Erythroblast (primary cell): Measurements from ENCODE around the gene C1QTNF12.

ENCODE experiments used
- GATA1 ChIP-seq: IDR thresholded peaks from 2 replicates; pipeline ENCODE4 v1.6.1; 2011; ENCODE audit warnings: low read depth, mild to moderate bottlenecking, control low read depth, low read length, moderate library complexity
- POLR2A ChIP-seq: IDR thresholded peaks from 2 replicates; pipeline ENCODE4 v1.6.1; 2011; ENCODE audit warnings: mild to moderate bottlenecking, low read length

GRCh38 chr1:1198423-1199140 lies 47.9 kb downstream of the C1QTNF12 start:
- no peak for TF ChIP-seq POLR2A
- no peak for TF ChIP-seq GATA1
